ENCODE measurements around the gene APOD.

APOD gene

DNA sequence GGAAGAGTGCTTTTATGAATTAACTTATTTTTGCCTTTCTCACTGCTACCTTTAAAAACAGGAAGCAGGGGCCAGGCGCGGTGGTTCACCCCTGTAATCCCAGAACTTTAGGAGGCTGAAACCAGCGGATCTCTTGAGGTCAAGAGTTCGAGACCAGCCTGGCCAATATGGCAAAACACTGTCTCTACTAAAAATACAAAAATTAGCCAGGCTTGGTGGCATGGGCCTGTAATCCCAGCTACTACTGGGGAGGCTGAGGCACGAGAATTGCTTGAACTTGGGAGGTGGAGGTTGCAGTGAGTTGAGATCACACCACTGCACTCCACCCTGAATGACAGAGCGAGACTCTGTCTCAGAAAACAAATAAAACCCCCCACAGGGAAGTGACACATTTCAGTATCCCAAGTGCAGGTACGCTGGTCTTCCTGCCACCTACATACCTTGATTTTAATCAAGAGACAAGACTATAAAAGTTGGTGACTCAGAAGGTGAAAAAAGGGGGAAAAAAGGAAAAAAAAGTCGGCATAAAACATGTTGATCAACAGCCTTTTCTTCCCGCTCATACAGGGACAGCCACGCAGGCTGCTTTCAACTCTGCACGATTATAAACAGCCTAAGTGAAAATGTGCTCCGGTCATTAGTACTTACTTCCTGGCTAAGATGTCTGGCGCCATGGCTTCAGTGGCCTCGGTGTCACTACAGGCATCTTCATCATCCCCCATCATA, 59.4 kb downstream of the APOD start:
- DNase-seq (ENCODE audit: low read depth in 2 of 2) = no peak

- DNase-seq (ENCODE audit: low read depth in 2 of 2) = no peak
Measured at GRCh38 chr3:195522254-195523023, 61.3 kb downstream of the APOD start.
